ENCODE measurements around the gene PMVK.

Gene PMVK

GRCh38 chr1:154945962-154946850 lies 9.7 kb upstream of the PMVK start:
- no peak for DNase-seq

- DNase-seq = no peak
Measured at GRCh38 chr1:154945160-154945961, 8.8 kb upstream of the PMVK start.

- no peak for DNase-seq
Measured at GRCh38 chr1:154944401-154945159, 8.1 kb upstream of the PMVK start.

- no peak for DNase-seq
Measured at GRCh38 chr1:154943649-154944400, 7.3 kb upstream of the PMVK start.

- no peak for DNase-seq
Measured at GRCh38 chr1:154941333-154942013, 5.0 kb upstream of the PMVK start.

GRCh38 chr1:154940651-154941194 lies 4.2 kb upstream of the PMVK start:
- DNase-seq = no peak

GRCh38 chr1:154940213-154940560 lies 3.7 kb upstream of the PMVK start:
- DNase-seq = no peak

GRCh38 chr1:154938604-154939399 lies 2.3 kb upstream of the PMVK start:
- DNase-seq = no peak

GRCh38 chr1:154937988-154938386 lies 1.5 kb upstream of the PMVK start:
- DNase-seq = no peak

- peak; percentile 78 to 91 (median 82) for DNase-seq
Measured at GRCh38 chr1:154937085-154937987, 817 bp upstream of the PMVK start.

GRCh38 chr1:154935749-154936554 lies 567 bp downstream of the PMVK start:
- DNase-seq = no peak

- DNase-seq = no peak
Measured at GRCh38 chr1:154934358-154934948, 2.1 kb downstream of the PMVK start.

- no peak for DNase-seq
Measured at GRCh38 chr1:154931940-154932487, 4.5 kb downstream of the PMVK start.

GRCh38 chr1:154926201-154926600 lies 10.3 kb downstream of the PMVK start:
- no peak for DNase-seq

- DNase-seq = no peak
Measured at GRCh38 chr1:154925335-154926170, 11.0 kb downstream of the PMVK start.

- no peak for DNase-seq
Measured at GRCh38 chr1:154923695-154924094, 12.8 kb downstream of the PMVK start.

- no peak for DNase-seq
Measured at GRCh38 chr1:154913273-154913672, 23.2 kb downstream of the PMVK start.

Measured in activated CD4-positive, CD25-positive, alpha-beta regulatory T cell (primary cell).